ENCODE measurements around the gene MADCAM1.

MADCAM1 gene

GRCh38 chr19:540867-541637 lies 44.8 kb downstream of the MADCAM1 start:
- Histone ChIP-seq H3K9ac (ENCODE audit: low read depth in 1 of 2, low read length in 2 of 2) (no peak overlapping the region), H3K4me3 (ENCODE audit: low read depth in 1 of 2, low read length in 2 of 2) (no peak overlapping the region), H3K27ac (ENCODE audit: low read depth, low read length) (no peak overlapping the region), H3K36me3 (ENCODE audit: control insufficient read depth in 1 of 2, insufficient read depth in 2 of 2, low read length in 2 of 2) (peaks cover 10 to 49% of the 10 kb centered on the region in 2 donors), H3K9me3 (ENCODE audit: control insufficient read depth in 1 of 2, low read length in 2 of 2) (no peaks in the 10 kb centered on the region), H3K4me1 (ENCODE audit: control insufficient read depth in 1 of 2, insufficient read depth in 2 of 2, low read length in 2 of 2) (no peaks in the 10 kb centered on the region), H3K27me3 (ENCODE audit: control insufficient read depth in 1 of 2, insufficient read depth in 2 of 2, low read length in 2 of 2) (peaks cover 0 to 3% of the 10 kb centered on the region in 2 donors)

DNA sequence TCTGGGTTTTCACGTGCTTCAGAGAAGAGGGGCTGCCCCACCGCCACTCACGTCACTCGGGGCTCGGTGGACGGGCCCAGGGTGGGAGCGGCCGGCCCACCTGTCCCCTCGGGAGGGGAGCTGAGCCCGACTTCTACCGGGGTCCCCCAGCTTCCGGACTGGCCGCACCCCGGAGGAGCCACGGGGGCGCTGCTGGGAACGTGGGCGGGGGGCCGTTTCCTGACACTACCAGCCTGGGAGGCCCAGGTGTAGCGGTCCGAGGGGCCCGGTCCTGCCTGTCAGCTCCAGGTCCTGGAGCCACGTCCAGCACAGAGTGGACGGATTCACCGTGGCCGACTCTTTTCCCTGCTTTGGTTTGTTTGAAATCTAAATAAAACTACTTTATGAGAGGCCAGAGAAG lies 45.4 kb downstream of the MADCAM1 start:
- Histone ChIP-seq H3K9me3 (ENCODE audit: control insufficient read depth in 1 of 2, low read length in 2 of 2) (no peaks in the 10 kb centered on the region), H3K4me3 (ENCODE audit: low read depth in 1 of 2, low read length in 2 of 2) (no peak overlapping the region), H3K4me1 (ENCODE audit: control insufficient read depth in 1 of 2, insufficient read depth in 2 of 2, low read length in 2 of 2) (no peaks in the 10 kb centered on the region), H3K36me3 (ENCODE audit: control insufficient read depth in 1 of 2, insufficient read depth in 2 of 2, low read length in 2 of 2) (peaks cover 10 to 43% of the 10 kb centered on the region in 2 donors), H3K27me3 (ENCODE audit: control insufficient read depth in 1 of 2, insufficient read depth in 2 of 2, low read length in 2 of 2) (peaks cover 0 to 3% of the 10 kb centered on the region in 2 donors), H3K9ac (ENCODE audit: low read depth in 1 of 2, low read length in 2 of 2) (no peak overlapping the region), H3K27ac (ENCODE audit: low read depth, low read length) (no peak overlapping the region)

DNA sequence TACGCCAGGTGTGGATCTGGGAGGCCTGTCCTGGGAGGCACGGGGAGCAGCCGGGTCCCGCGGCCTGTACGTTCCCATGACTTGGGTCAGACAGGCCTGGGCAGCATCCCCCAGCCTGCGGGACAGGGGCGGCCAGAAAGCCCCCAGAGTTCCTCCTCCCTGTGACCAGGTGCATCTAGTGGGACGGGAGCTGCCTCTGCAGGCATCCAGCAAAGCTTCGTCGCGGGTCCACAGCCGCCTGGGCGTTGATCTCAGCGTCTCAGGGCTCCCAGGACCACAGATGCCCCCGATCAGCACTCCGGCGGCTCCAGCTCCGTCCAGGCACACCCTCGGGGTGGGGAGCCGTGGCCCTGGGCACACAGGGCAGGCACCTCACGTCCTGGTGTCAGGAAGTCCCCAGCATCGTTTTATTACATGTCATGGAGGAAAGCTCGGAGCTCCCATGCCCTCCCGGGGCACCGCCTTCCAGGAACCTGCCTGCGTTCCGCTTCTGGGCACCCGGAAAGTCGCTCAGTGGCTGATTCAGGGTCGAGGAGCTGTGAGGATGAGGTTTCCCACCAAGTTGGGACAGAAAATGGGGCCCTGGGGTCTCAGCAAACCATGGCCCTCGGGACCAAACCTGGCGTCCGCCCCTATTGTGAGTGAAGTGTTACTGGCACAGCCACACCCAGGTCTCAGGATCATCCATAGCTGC lies 46.0 kb downstream of the MADCAM1 start:
- H3K27me3 ChIP-seq (ENCODE audit: control insufficient read depth in 1 of 2, insufficient read depth in 2 of 2, low read length in 2 of 2), result peaks cover 0 to 3% of the 10 kb centered on the region in 2 donors
- peaks cover 10 to 38% of the 10 kb centered on the region in 2 donors for H3K36me3 ChIP-seq (ENCODE audit: control insufficient read depth in 1 of 2, insufficient read depth in 2 of 2, low read length in 2 of 2)
- no peak overlapping the region for H3K4me3 ChIP-seq (ENCODE audit: low read depth in 1 of 2, low read length in 2 of 2)
- no peak overlapping the region for H3K9ac ChIP-seq (ENCODE audit: low read depth in 1 of 2, low read length in 2 of 2)
- no peak overlapping the region for H3K27ac ChIP-seq (ENCODE audit: low read depth, low read length)
- H3K9me3 ChIP-seq (ENCODE audit: control insufficient read depth in 1 of 2, low read length in 2 of 2), result no peaks in the 10 kb centered on the region
- H3K4me1 ChIP-seq (ENCODE audit: control insufficient read depth in 1 of 2, insufficient read depth in 2 of 2, low read length in 2 of 2), result no peaks in the 10 kb centered on the region

- Histone ChIP-seq H3K27me3 (ENCODE audit: control insufficient read depth in 1 of 2, insufficient read depth in 2 of 2, low read length in 2 of 2) (peaks cover 0 to 3% of the 10 kb centered on the region in 2 donors), H3K4me3 (ENCODE audit: low read depth in 1 of 2, low read length in 2 of 2) (peak within 1 kb of the TSS in 1 of 2 donors; percentile 43), H3K36me3 (ENCODE audit: control insufficient read depth in 1 of 2, insufficient read depth in 2 of 2, low read length in 2 of 2) (peaks cover 10 to 23% of the 10 kb centered on the region in 2 donors), H3K9me3 (ENCODE audit: control insufficient read depth in 1 of 2, low read length in 2 of 2) (no peaks in the 10 kb centered on the region), H3K4me1 (ENCODE audit: control insufficient read depth in 1 of 2, insufficient read depth in 2 of 2, low read length in 2 of 2) (no peaks in the 10 kb centered on the region), H3K9ac (ENCODE audit: low read depth in 1 of 2, low read length in 2 of 2) (no peak within 1 kb of the TSS), H3K27ac (ENCODE audit: low read depth, low read length) (no peak within 1 kb of the TSS)
Observed at GRCh38 chr19:543910-544608, 47.8 kb downstream of the MADCAM1 start, which contains the start of gene GZMM. Gene GZMM (plus strand): TSS chr19:544053. CDS start chr19:544072, 19 bp downstream.

DNA sequence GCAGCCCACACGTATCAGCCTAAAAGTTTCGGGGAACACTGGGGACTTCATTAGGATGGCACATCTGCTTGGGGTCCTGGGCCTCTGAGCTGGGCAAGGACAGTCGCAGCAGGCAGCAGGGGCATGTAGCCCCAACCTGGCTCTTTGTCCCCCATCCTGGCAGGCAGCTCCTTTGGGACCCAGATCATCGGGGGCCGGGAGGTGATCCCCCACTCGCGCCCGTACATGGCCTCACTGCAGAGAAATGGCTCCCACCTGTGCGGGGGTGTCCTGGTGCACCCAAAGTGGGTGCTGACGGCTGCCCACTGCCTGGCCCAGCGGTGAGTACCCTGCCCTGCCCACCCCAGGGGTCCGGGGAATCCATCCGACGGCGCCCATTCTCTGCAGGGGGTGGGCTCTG lies 50.8 kb downstream of the MADCAM1 start:
- peaks cover 0 to 3% of the 10 kb centered on the region in 2 donors for H3K27me3 ChIP-seq (ENCODE audit: control insufficient read depth in 1 of 2, insufficient read depth in 2 of 2, low read length in 2 of 2)

DNA sequence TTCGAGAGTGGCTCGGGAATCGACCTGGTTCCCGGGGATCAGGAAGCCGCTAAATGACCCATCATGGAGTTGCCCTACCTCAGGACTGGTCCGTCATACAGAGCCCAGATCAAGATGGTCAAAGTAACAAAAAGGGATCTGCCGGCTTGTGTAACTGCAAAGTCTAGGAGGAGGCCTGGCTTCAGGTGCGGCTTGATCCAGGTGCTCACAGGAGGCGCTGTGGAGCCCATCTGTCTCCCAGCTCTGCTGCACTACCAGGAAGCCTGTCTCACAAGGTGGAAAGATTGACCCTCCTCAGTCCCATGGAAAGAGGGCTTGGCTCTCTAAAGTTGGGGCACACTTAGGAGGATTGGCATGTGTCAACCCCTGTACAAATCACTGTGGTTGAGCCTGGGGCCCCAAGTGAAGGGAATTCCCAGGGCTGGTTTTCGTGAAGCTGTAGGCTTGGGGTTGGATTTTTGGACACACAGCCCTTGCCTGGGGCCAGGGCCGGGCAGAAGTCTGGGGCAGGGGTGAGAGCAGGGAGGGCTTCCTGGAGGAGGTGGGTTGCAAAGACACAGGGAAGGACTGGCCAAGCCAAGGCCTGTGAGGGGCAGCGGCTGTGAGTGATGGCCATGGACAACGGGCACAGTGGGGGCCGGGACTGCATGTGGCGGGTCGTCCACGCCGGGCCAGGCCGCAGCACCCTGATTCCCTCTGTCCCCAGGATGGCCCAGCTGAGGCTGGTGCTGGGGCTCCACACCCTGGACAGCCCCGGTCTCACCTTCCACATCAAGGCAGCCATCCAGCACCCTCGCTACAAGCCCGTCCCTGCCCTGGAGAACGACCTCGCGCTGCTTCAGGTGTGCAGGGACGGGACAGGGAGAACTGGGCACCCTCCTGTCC lies 51.8 kb downstream of the MADCAM1 start:
- no peak overlapping the region for H3K9ac ChIP-seq (ENCODE audit: low read depth in 1 of 2, low read length in 2 of 2)
- no peaks in the 10 kb centered on the region for H3K36me3 ChIP-seq (ENCODE audit: control insufficient read depth in 1 of 2, insufficient read depth in 2 of 2, low read length in 2 of 2)
- H3K27me3 ChIP-seq (ENCODE audit: control insufficient read depth in 1 of 2, insufficient read depth in 2 of 2, low read length in 2 of 2), result peaks cover 0 to 3% of the 10 kb centered on the region in 2 donors
- no peak overlapping the region for H3K4me3 ChIP-seq (ENCODE audit: low read depth in 1 of 2, low read length in 2 of 2)
- H3K9me3 ChIP-seq (ENCODE audit: control insufficient read depth in 1 of 2, low read length in 2 of 2), result no peaks in the 10 kb centered on the region
- no peaks in the 10 kb centered on the region for H3K4me1 ChIP-seq (ENCODE audit: control insufficient read depth in 1 of 2, insufficient read depth in 2 of 2, low read length in 2 of 2)
- H3K27ac ChIP-seq (ENCODE audit: low read depth, low read length), result no peak overlapping the region

More for the DNA sequence above, 50.8 kb downstream of the MADCAM1 start:
- Histone ChIP-seq H3K36me3 (ENCODE audit: control insufficient read depth in 1 of 2, insufficient read depth in 2 of 2, low read length in 2 of 2) (peaks cover 0 to 5% of the 10 kb centered on the region in 2 donors), H3K27ac (ENCODE audit: low read depth, low read length) (no peak overlapping the region), H3K4me1 (ENCODE audit: control insufficient read depth in 1 of 2, insufficient read depth in 2 of 2, low read length in 2 of 2) (no peaks in the 10 kb centered on the region), H3K9ac (ENCODE audit: low read depth in 1 of 2, low read length in 2 of 2) (no peak overlapping the region), H3K4me3 (ENCODE audit: low read depth in 1 of 2, low read length in 2 of 2) (no peak overlapping the region), H3K9me3 (ENCODE audit: control insufficient read depth in 1 of 2, low read length in 2 of 2) (no peaks in the 10 kb centered on the region)

- H3K27me3 ChIP-seq (ENCODE audit: control insufficient read depth in 1 of 2, insufficient read depth in 2 of 2, low read length in 2 of 2), result peaks cover 0 to 3% of the 10 kb centered on the region in 2 donors
- H3K4me3 ChIP-seq (ENCODE audit: low read depth in 1 of 2, low read length in 2 of 2), result no peak overlapping the region
- H3K36me3 ChIP-seq (ENCODE audit: control insufficient read depth in 1 of 2, insufficient read depth in 2 of 2, low read length in 2 of 2), result no peaks in the 10 kb centered on the region
- H3K4me1 ChIP-seq (ENCODE audit: control insufficient read depth in 1 of 2, insufficient read depth in 2 of 2, low read length in 2 of 2), result no peaks in the 10 kb centered on the region
- no peaks in the 10 kb centered on the region for H3K9me3 ChIP-seq (ENCODE audit: control insufficient read depth in 1 of 2, low read length in 2 of 2)
- no peak overlapping the region for H3K9ac ChIP-seq (ENCODE audit: low read depth in 1 of 2, low read length in 2 of 2)
- no peak overlapping the region for H3K27ac ChIP-seq (ENCODE audit: low read depth, low read length)
Observed at GRCh38 chr19:548886-549830, 52.9 kb downstream of the MADCAM1 start.

GRCh38 chr19:554817-555216 lies 58.5 kb downstream of the MADCAM1 start:
- no peak overlapping the region for H3K27ac ChIP-seq (ENCODE audit: low read depth, low read length)
- H3K9me3 ChIP-seq (ENCODE audit: control insufficient read depth in 1 of 2, low read length in 2 of 2), result no peaks in the 10 kb centered on the region
- peaks cover 0 to 2% of the 10 kb centered on the region in 2 donors for H3K27me3 ChIP-seq (ENCODE audit: control insufficient read depth in 1 of 2, insufficient read depth in 2 of 2, low read length in 2 of 2)
- H3K4me1 ChIP-seq (ENCODE audit: control insufficient read depth in 1 of 2, insufficient read depth in 2 of 2, low read length in 2 of 2), result no peaks in the 10 kb centered on the region
- H3K36me3 ChIP-seq (ENCODE audit: control insufficient read depth in 1 of 2, insufficient read depth in 2 of 2, low read length in 2 of 2), result no peaks in the 10 kb centered on the region
- no peak overlapping the region for H3K9ac ChIP-seq (ENCODE audit: low read depth in 1 of 2, low read length in 2 of 2)
- no peak overlapping the region for H3K4me3 ChIP-seq (ENCODE audit: low read depth in 1 of 2, low read length in 2 of 2)

Measured in duodenal mucosa (tissue), 2 donors.